H1 (cell line): ENCODE data around the gene OR51A4. TPM values are rescaled to one million over a fixed set of nuclear protein-coding genes. Genes with fewer than 3 reads are reported as not detected.

ENCODE experiments used
- CTCF ChIA-PET: fragments of 300-600 bp; sonication (Branson Sonifier 250); formaldehyde crosslinking; loops from one replicate; lab custom pipeline; 2021; ENCODE audit not compliant: partially characterized antibody; lab: Charles Lee
- POLR2A ChIA-PET: fragments of 300-600 bp; sonication (Branson Sonifier 250); formaldehyde crosslinking; loops from one replicate; lab custom pipeline; 2021; ENCODE audit warnings: inconsistent platforms; ENCODE audit not compliant: partially characterized antibody; lab: Charles Lee
- DNase-seq, 2 experiments: peaks; one replicate each; pipeline versions ENCODE4 v3.0.0 to v3.0.0-alpha.2; 2010 to 2022; ENCODE audit warnings: low spot score in 2 of 2, low read depth in 1 of 2, mixed read lengths in 1 of 2
- FAIRE-seq: peaks from 2 replicates; lab custom pipeline; 2011; peaks lifted over from hg19 to GRCh38; lab: Jason Lieb, UNC
- H2AFZ ChIP-seq: 2 replicates; pipeline ENCODE4 v1.8.1; 2012; ENCODE audit warnings: low read length, inconsistent platforms
- H2AK5ac ChIP-seq: 2 replicates; pipeline ENCODE4 v1.6.1; 2013; ENCODE audit warnings: low read depth, low read length
- H2BK120ac ChIP-seq: replicated peaks from 2 replicates; pipeline ENCODE3; 2013; ENCODE audit warnings: low read depth, low read length, inconsistent platforms
- H2BK12ac ChIP-seq: 2 replicates; pipeline ENCODE4 v1.6.1; 2013; ENCODE audit warnings: low read depth, low read length
- H2BK15ac ChIP-seq: 2 replicates; pipeline ENCODE4 v1.6.1; 2013; ENCODE audit warnings: low read length
- H2BK20ac ChIP-seq: 2 replicates; pipeline ENCODE4 v1.6.1; 2013; ENCODE audit warnings: low read length
- H2BK5ac ChIP-seq: 2 replicates; pipeline ENCODE4 v1.6.1; 2013; ENCODE audit warnings: low read depth, low read length
- H3K14ac ChIP-seq: 2 replicates; pipeline ENCODE4 v1.6.1; 2013; ENCODE audit warnings: inconsistent platforms; ENCODE audit not compliant: insufficient read length
- H3K18ac ChIP-seq: 2 replicates; pipeline ENCODE4 v1.6.1; 2013; ENCODE audit warnings: low read length; ENCODE audit errors: extremely low read depth
- H3K23ac ChIP-seq: 2 replicates; pipeline ENCODE4 v1.6.1; 2013; ENCODE audit warnings: inconsistent platforms; ENCODE audit not compliant: insufficient read length
- H3K23me2 ChIP-seq: 2 replicates; pipeline ENCODE4 v1.6.1; 2013; ENCODE audit warnings: low read depth, low read length
- H3K27ac ChIP-seq: 2 replicates; pipeline ENCODE4 v1.6.1; 2011; ENCODE audit warnings: low read depth, low read length, inconsistent platforms
- H3K27me3 ChIP-seq, 4 experiments: replicated peaks in 1 of 4; 1 replicate in 1 of 4; 2 replicates in 3 of 4; pipeline versions ENCODE4 v1.6.1 to v1.8.1; 2011 to 2013; ENCODE audit warnings: low read length in 3 of 4, mild to moderate bottlenecking in 3 of 4, inconsistent platforms in 2 of 4, mixed read lengths in 2 of 4, moderate library complexity in 1 of 4; ENCODE audit not compliant: control insufficient read depth in 3 of 4, insufficient read depth in 3 of 4; ENCODE audit errors: extremely low read depth in 1 of 4
- H3K36me3 ChIP-seq, 4 experiments: 2 replicates each; pipeline versions ENCODE4 v1.6.1 to v1.8.1; 2011 to 2013; ENCODE audit warnings: mild to moderate bottlenecking in 4 of 4, low read length in 3 of 4, moderate library complexity in 2 of 4, control low read depth in 1 of 4, inconsistent platforms in 1 of 4; ENCODE audit not compliant: insufficient read depth in 4 of 4, control insufficient read depth in 2 of 4
- H3K4ac ChIP-seq: replicated peaks from 2 replicates; pipeline ENCODE3; 2013; ENCODE audit warnings: low read length, low read depth, mixed read lengths, inconsistent platforms; ENCODE audit not compliant: insufficient read length
- H3K4me1 ChIP-seq, 4 experiments: replicated peaks in 1 of 4; 1 replicate in 1 of 4; 2 replicates in 3 of 4; pipeline versions ENCODE4 v1.6.1 to v1.8.1; 2011 to 2013; ENCODE audit warnings: low read length in 3 of 4, inconsistent platforms in 2 of 4, mixed read lengths in 1 of 4; ENCODE audit not compliant: insufficient read depth in 4 of 4, control insufficient read depth in 3 of 4
- H3K4me2 ChIP-seq, 2 experiments: 2 replicates each; pipeline versions ENCODE4 v1.6.1 to v1.8.1; 2011 to 2013; ENCODE audit warnings: low read depth in 2 of 2, low read length in 2 of 2, control low read depth in 1 of 2, inconsistent platforms in 1 of 2, mild to moderate bottlenecking in 1 of 2; ENCODE audit not compliant: insufficient read depth in 1 of 2
- H3K4me3 ChIP-seq, 4 experiments: fragments of 200-600, 300-600 bp in 1 of 4; sonication (generic), shearing (Covaris generic), sonication (Bioruptor Twin) in 1 of 4; 2 replicates each; pipeline versions ENCODE4 v1.5.1 to v1.8.1; 2011 to 2016; ENCODE audit warnings: low read length in 4 of 4, low read depth in 3 of 4, control low read depth in 2 of 4, inconsistent platforms in 2 of 4, mild to moderate bottlenecking in 2 of 4, mixed read lengths in 1 of 4, moderate library complexity in 1 of 4; ENCODE audit not compliant: insufficient read depth in 2 of 4; ENCODE audit errors: extremely low read depth in 1 of 4
- H3K56ac ChIP-seq: replicated peaks from 2 replicates; pipeline ENCODE3; 2013; ENCODE audit warnings: low read depth, mild to moderate bottlenecking, mixed read lengths, low read length, inconsistent platforms; ENCODE audit not compliant: insufficient read length
- H3K79me1 ChIP-seq: 2 replicates; pipeline ENCODE4 v1.6.1; 2013; ENCODE audit warnings: low read depth, low read length, control low read depth
- H3K79me2 ChIP-seq, 2 experiments: 2 replicates each; pipeline versions ENCODE4 v1.6.1 to v1.8.1; 2012 to 2013; ENCODE audit warnings: low read length in 2 of 2, mild to moderate bottlenecking in 2 of 2, inconsistent platforms in 1 of 2; ENCODE audit not compliant: insufficient read depth in 2 of 2, control insufficient read depth in 1 of 2
- H3K9ac ChIP-seq, 4 experiments: replicated peaks in 1 of 4; 1 replicate in 1 of 4; 2 replicates in 3 of 4; pipeline versions ENCODE4 v1.6.1 to v1.8.1; 2011 to 2013; ENCODE audit warnings: low read depth in 3 of 4, low read length in 3 of 4, control low read depth in 2 of 4, mild to moderate bottlenecking in 2 of 4, moderate library complexity in 2 of 4, inconsistent platforms in 1 of 4; ENCODE audit errors: extremely low read depth in 1 of 4
- H3K9me3 ChIP-seq, 2 experiments: 2 replicates each; pipeline versions ENCODE4 v1.6.1 to v1.8.1; 2012 to 2013; ENCODE audit warnings: mild to moderate bottlenecking in 2 of 2, moderate library complexity in 2 of 2, control low read depth in 1 of 2, inconsistent platforms in 1 of 2, low read depth in 1 of 2, low read length in 1 of 2, mixed read lengths in 1 of 2; ENCODE audit not compliant: insufficient read depth in 2 of 2
- H4K20me1 ChIP-seq, 2 experiments: replicated peaks in 1 of 2; 2 replicates each; pipeline versions ENCODE3 to v1.8.1; 2011 to 2013; ENCODE audit warnings: inconsistent platforms in 2 of 2, low read length in 2 of 2, mild to moderate bottlenecking in 1 of 2; ENCODE audit not compliant: insufficient read depth in 2 of 2, control insufficient read depth in 1 of 2
- H4K5ac ChIP-seq: 2 replicates; pipeline ENCODE4 v1.6.1; 2013; ENCODE audit warnings: low read length, low read depth, mixed read lengths, inconsistent platforms; ENCODE audit not compliant: insufficient read length
- H4K8ac ChIP-seq: 2 replicates; pipeline ENCODE4 v1.8.0; 2013; ENCODE audit warnings: mild to moderate bottlenecking, moderate library complexity, low read length, inconsistent platforms; ENCODE audit not compliant: insufficient read depth; ENCODE audit errors: extremely low read depth
- H4K91ac ChIP-seq: replicated peaks from 2 replicates; pipeline ENCODE3; 2013; ENCODE audit warnings: low read length, mixed read lengths, inconsistent platforms; ENCODE audit not compliant: insufficient read length
- ASH2L ChIP-seq: fragments of 200-600, 300-600 bp; sonication (generic); IDR thresholded peaks from one replicate; pipeline ENCODE4 v1.7.1; 2017; ENCODE audit warnings: low read length
- ATF3 ChIP-seq: IDR thresholded peaks from 2 replicates; pipeline ENCODE4 v1.6.1; 2011; ENCODE audit warnings: low read depth, mild to moderate bottlenecking, low read length; ENCODE audit not compliant: insufficient read depth
- BACH1 ChIP-seq: IDR thresholded peaks from 2 replicates; pipeline ENCODE4 v1.6.1; 2012; ENCODE audit warnings: low read length, improper control_type of control experiment
- CEBPB ChIP-seq: IDR thresholded peaks from 2 replicates; pipeline ENCODE4 v1.6.1; 2012; ENCODE audit warnings: low read depth, low read length
- HDAC2 ChIP-seq, 2 experiments: fragments of 300-600 bp in 1 of 2; sonication (generic) in 1 of 2; IDR thresholded peaks; 2 replicates each; pipeline ENCODE4 v1.6.1; 2011 to 2012; ENCODE audit warnings: low read depth in 2 of 2, low read length in 2 of 2, mild to moderate bottlenecking in 2 of 2, moderate library complexity in 2 of 2, borderline replicate concordance in 1 of 2, inconsistent platforms in 1 of 2
- KDM4A ChIP-seq: IDR thresholded peaks from one replicate; pipeline ENCODE4 v1.7.1; 2012; ENCODE audit warnings: low read depth, mild to moderate bottlenecking, moderate library complexity, low read length, inconsistent platforms; ENCODE audit not compliant: severe bottlenecking
- PHF8 ChIP-seq: fragments of 200-600 bp; sonication (generic); conservative IDR thresholded peaks from 2 replicates; pipeline ENCODE4 v1.7.1; 2012; ENCODE audit warnings: low read depth, mild to moderate bottlenecking, inconsistent platforms, low read length, moderate library complexity
- POLR2A ChIP-seq, 2 experiments: IDR thresholded peaks; 1 replicate in 1 of 2; 2 replicates in 1 of 2; pipeline ENCODE4 v1.6.1; 2011; ENCODE audit warnings: low read depth in 2 of 2, low read length in 2 of 2, mild to moderate bottlenecking in 2 of 2; ENCODE audit errors: control extremely low read depth in 1 of 2
- SP1 ChIP-seq: IDR thresholded peaks from 2 replicates; pipeline ENCODE4 v1.6.1; 2011; ENCODE audit warnings: low read depth, low read length
- SP2 ChIP-seq: IDR thresholded peaks from 2 replicates; pipeline ENCODE4 v1.6.1; 2012; ENCODE audit warnings: mild to moderate bottlenecking, low read length, inconsistent platforms
- TCF12 ChIP-seq: IDR thresholded peaks from 2 replicates; pipeline ENCODE4 v1.6.1; 2011; ENCODE audit warnings: low read depth, mild to moderate bottlenecking, low read length
- TEAD4 ChIP-seq: IDR thresholded peaks from 2 replicates; pipeline ENCODE4 v1.6.1; 2012; ENCODE audit warnings: low read depth, low read length, inconsistent platforms, mixed read lengths
- WGBS, 2 experiments: shearing (Covaris generic) in 1 of 2; methylation state at CpG; one replicate each; pipeline versions ENCODE4 v1.1.6 to v1.1.7; 2013 to 2015; ENCODE audit warnings: low lambda C conversion rate in 2 of 2, mixed read lengths in 2 of 2, inconsistent platforms in 1 of 2, low coverage in 1 of 2, missing lambda C conversion rate in 1 of 2; ENCODE audit not compliant: insufficient replicate concordance in 2 of 2, insufficient coverage in 1 of 2, insufficient read length in 1 of 2; ENCODE audit errors: extremely low coverage in 1 of 2, missing lambda C conversion rate in 1 of 2; 5-methylcytosine and 5-hydroxymethylcytosine counted together
- polyA plus RNA-seq, 7 experiments: library from polyadenylated mRNA; depleted of rRNA in 3 of 7; stranded (reverse) in 5 of 7; unstranded in 2 of 7; fragments of >200 nt in 5 of 7; fragments of 200-250 nt in 2 of 7; gene quantifications; 1 replicate in 5 of 7; 2 replicates in 1 of 7; 4 replicates in 1 of 7; pipeline versions ENCODE4 v1.2.1 to v1.2.3, GENCODE V29; 2011 to 2013; ENCODE audit warnings: missing spikeins in 2 of 7, mixed read lengths in 2 of 7
- total RNA-seq: library from RNA; stranded (reverse); fragmentation: NEBNext Ultra II Directional; extraction: Animal tissue kit (Norgen Biotek cat#: 25700); gene quantifications from 2 replicates; pipeline ENCODE4 v1.2.1, GENCODE V29; 2021

OR51A4 gene
- total and polyA plus RNA-seq, 2 of the 8 experiments (the other 6 are each of a cell fraction or from before 2014, with no cell fraction given): not detected

GRCh38 chr11:4924239-4924638, 23.2 kb downstream of the OR51A4 start, which contains the start of gene OR51G1:
Gene OR51G1, minus strand, starts transcription at chr11:4924339. Its CDS starts 0 bp downstream, at chr11:4924339.
- no peak within 1 kb of the TSS for H3K23ac ChIP-seq
- FAIRE-seq: no peak

More at GRCh38 chr11:4924239-4924638, 23.2 kb downstream of the OR51A4 start, which contains the start of gene OR51G1:
- Histone ChIP-seq H3K36me3 (no peaks in the 10 kb centered on the region), H2BK12ac (no peak within 1 kb of the TSS), H3K4me1 (no peaks in the 10 kb centered on the region), H3K4me3 (no peak within 1 kb of the TSS), H3K56ac (no peak within 1 kb of the TSS), H2BK15ac (no peak within 1 kb of the TSS), H3K4ac (no peak within 1 kb of the TSS), H3K14ac (no peak within 1 kb of the TSS), H4K8ac (no peak within 1 kb of the TSS), H3K23me2 (no peaks in the 10 kb centered on the region), H2BK5ac (no peak within 1 kb of the TSS), H3K27me3 (no peaks in the 10 kb centered on the region), H3K18ac (no peak within 1 kb of the TSS), H3K9me3 (no peaks in the 10 kb centered on the region), H2BK20ac (no peak within 1 kb of the TSS), H2AK5ac (no peak within 1 kb of the TSS), H3K4me2 (no peak within 1 kb of the TSS), H3K79me2 (no peaks in the 10 kb centered on the region), H4K5ac (no peak within 1 kb of the TSS), H3K79me1 (no peaks in the 10 kb centered on the region), H3K9ac (no peak within 1 kb of the TSS), H3K27ac (no peak within 1 kb of the TSS), H2AFZ (no peak within 1 kb of the TSS), H4K91ac (no peak within 1 kb of the TSS), H2BK120ac (no peak within 1 kb of the TSS), H4K20me1 (peaks cover 0 to 1% of the 10 kb centered on the region in 2 experiments)
- ChIA-PET CTCF (no interaction called here), POLR2A (no interaction called here)
- no peak for TF ChIP-seq SP2
- no peak for TF ChIP-seq TCF12
- no peak for TF ChIP-seq BACH1
- TF ChIP-seq TEAD4: no peak
- no peak for TF ChIP-seq KDM4A
- TF ChIP-seq ATF3: no peak
- no peak for TF ChIP-seq PHF8
- TF ChIP-seq ASH2L: no peak
- TF ChIP-seq HDAC2 (IDR thresholded peaks at IDR 0.05; ENCODE audit: borderline replicate concordance in 1 of 2, low read depth in 2 of 2, low read length in 2 of 2): no peak
- no peak for TF ChIP-seq CEBPB
- no peak for TF ChIP-seq SP1
- no peak for TF ChIP-seq POLR2A (IDR thresholded peaks at IDR 0.05; ENCODE audit: control extremely low read depth in 1 of 2, low read depth in 2 of 2, low read length in 2 of 2)
- 92% methylated on average over 1 of the region's 1 CpG; no CpG with 5 or more reads in 1 of the 2 experiments for WGBS, 2 experiments
- DNase-seq: no peak
